OCI-LY3 (cell line): Measurements from ENCODE around the gene GBP7.

ENCODE experiments used
- H2AFZ ChIP-seq: fragments of 200-600, 300-600 bp; shearing (Covaris generic); 2 replicates; pipeline ENCODE4 v1.6.0; 2014; ENCODE audit warnings: antibody characterized with exemption, low read depth, low read length
- H3K27ac ChIP-seq: fragments of 200-600, 300-600 bp; sonication (generic); 2 replicates; pipeline ENCODE4 v1.5.1; 2014; ENCODE audit warnings: mild to moderate bottlenecking, low read length, moderate library complexity, mixed read lengths
- H3K27me3 ChIP-seq: fragments of 200-600, 300-600 bp; sonication (generic); 2 replicates; pipeline ENCODE4 v1.6.1; 2014; ENCODE audit warnings: low read depth, low read length, mixed read lengths
- H3K36me3 ChIP-seq: fragments of 200-600, 300-600 bp; sonication (generic); replicated peaks from 2 replicates; pipeline ENCODE3; 2014; ENCODE audit warnings: low read depth, low read length, mixed read lengths
- H3K4me1 ChIP-seq: fragments of 300-600, 200-600 bp; sonication (generic); 2 replicates; pipeline ENCODE4 v1.6.1; 2014; ENCODE audit warnings: low read length, mixed read lengths
- H3K4me2 ChIP-seq: fragments of 200-600, 300-600 bp; sonication (generic); 2 replicates; pipeline ENCODE4 v1.6.1; 2014; ENCODE audit warnings: low read length, mixed read lengths
- H3K4me3 ChIP-seq: fragments of 300-600, 200-600 bp; sonication (generic); 2 replicates; pipeline ENCODE4 v1.5.1; 2014; ENCODE audit warnings: antibody characterized with exemption, mild to moderate bottlenecking, low read length, moderate library complexity
- H3K79me2 ChIP-seq: fragments of 300-600, 200-600 bp; shearing (Covaris generic); 2 replicates; pipeline ENCODE4 v1.6.1; 2014; ENCODE audit warnings: mild to moderate bottlenecking, low read length, mixed read lengths
- H3K9ac ChIP-seq: fragments of 300-600, 200-600 bp; shearing (Covaris generic); 2 replicates; pipeline ENCODE4 v1.6.0; 2014; ENCODE audit warnings: mild to moderate bottlenecking, low read length, moderate library complexity
- H3K9me3 ChIP-seq: fragments of 200-600, 300-600 bp; shearing (Covaris generic); 2 replicates; pipeline ENCODE4 v1.6.1; 2014; ENCODE audit warnings: low read length, mixed read lengths; ENCODE audit not compliant: insufficient read depth
- H4K20me1 ChIP-seq: fragments of 200-600, 300-600 bp; sonication (generic); 2 replicates; pipeline ENCODE4 v1.6.1; 2016; ENCODE audit warnings: low read length, mixed read lengths; ENCODE audit not compliant: insufficient read depth
- EZH2phosphoT487 ChIP-seq: fragments of 200-600 bp; shearing (Covaris generic); IDR thresholded peaks from 2 replicates; pipeline ENCODE4 v1.6.1; 2018; ENCODE audit warnings: antibody characterized with exemption, mixed run types, low read depth
- TF ChIP-seq, protein P1 (sequence below): fragments of 200-600, 300-600 bp; sonication (generic); IDR thresholded peaks from 2 replicates; pipeline ENCODE4 v1.5.1; 2014; ENCODE audit warnings: antibody characterized with exemption, low read length, low read depth

GBP7 gene

DNA sequence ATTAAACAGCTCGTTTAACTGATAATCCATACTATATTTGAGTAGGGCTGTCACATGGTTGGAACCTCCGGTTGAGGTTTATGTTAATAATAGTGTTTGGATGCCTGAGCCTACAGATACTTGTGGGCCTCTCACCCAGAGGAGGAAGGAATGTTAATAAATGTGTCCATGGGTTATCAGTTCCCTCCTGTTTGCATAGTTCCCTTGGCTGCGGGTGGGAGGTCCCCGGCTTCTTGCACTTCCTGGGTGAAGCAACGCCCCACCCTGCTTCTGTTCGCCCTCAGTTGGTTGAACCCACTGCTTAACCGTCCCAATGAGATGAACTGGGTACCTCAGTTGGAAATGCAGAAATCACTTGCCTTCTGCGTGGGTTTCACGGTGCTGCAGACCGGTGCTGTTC is 87.2 kb downstream of the GBP7 start:
- no peak overlapping the region for H3K9ac ChIP-seq
- H3K27ac ChIP-seq: no peak overlapping the region
- H3K36me3 ChIP-seq: no peaks in the 10 kb centered on the region
- H3K9me3 ChIP-seq: no peaks in the 10 kb centered on the region
- H3K4me2 ChIP-seq: no peak overlapping the region
- H2AFZ ChIP-seq: no peak overlapping the region
- no peaks in the 10 kb centered on the region for H3K79me2 ChIP-seq
- H3K4me1 ChIP-seq: no peaks in the 10 kb centered on the region
- no peak overlapping the region for H3K4me3 ChIP-seq
- H4K20me1 ChIP-seq: no peaks in the 10 kb centered on the region
- no peaks in the 10 kb centered on the region for H3K27me3 ChIP-seq
- TF ChIP-seq EZH2phosphoT487: no peak
- TF ChIP-seq, protein P1, sequence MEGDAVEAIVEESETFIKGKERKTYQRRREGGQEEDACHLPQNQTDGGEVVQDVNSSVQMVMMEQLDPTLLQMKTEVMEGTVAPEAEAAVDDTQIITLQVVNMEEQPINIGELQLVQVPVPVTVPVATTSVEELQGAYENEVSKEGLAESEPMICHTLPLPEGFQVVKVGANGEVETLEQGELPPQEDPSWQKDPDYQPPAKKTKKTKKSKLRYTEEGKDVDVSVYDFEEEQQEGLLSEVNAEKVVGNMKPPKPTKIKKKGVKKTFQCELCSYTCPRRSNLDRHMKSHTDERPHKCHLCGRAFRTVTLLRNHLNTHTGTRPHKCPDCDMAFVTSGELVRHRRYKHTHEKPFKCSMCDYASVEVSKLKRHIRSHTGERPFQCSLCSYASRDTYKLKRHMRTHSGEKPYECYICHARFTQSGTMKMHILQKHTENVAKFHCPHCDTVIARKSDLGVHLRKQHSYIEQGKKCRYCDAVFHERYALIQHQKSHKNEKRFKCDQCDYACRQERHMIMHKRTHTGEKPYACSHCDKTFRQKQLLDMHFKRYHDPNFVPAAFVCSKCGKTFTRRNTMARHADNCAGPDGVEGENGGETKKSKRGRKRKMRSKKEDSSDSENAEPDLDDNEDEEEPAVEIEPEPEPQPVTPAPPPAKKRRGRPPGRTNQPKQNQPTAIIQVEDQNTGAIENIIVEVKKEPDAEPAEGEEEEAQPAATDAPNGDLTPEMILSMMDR: no peak

DNA sequence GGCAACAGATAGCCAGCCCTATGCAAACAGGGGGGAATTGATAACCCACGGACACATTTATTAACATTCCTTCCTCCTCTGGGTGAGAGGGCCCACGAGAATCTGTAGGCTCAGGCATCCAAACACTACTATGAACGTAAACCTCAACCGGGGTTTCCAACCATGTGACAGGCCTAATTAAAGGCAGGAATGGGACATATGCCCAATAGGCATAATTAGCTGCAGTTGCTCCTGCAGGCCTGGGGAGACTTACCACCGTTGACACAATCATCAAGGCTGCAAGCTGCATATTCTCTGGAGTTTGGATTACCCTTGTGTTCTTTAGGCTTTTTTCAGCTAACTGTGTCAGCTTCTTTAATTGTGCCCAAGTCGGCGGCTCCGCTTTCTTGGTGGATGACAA is 88.6 kb downstream of the GBP7 start:
- Histone ChIP-seq H3K4me1 (peaks cover under 1% of the 10 kb centered on the region), H3K9ac (no peak overlapping the region), H3K36me3 (no peaks in the 10 kb centered on the region), H4K20me1 (no peaks in the 10 kb centered on the region), H3K9me3 (no peaks in the 10 kb centered on the region), H3K4me2 (no peak overlapping the region), H2AFZ (no peak overlapping the region), H3K27me3 (no peaks in the 10 kb centered on the region), H3K79me2 (no peaks in the 10 kb centered on the region), H3K27ac (no peak overlapping the region), H3K4me3 (no peak overlapping the region)
- TF ChIP-seq, protein P1: no peak
- TF ChIP-seq EZH2phosphoT487: no peak

DNA sequence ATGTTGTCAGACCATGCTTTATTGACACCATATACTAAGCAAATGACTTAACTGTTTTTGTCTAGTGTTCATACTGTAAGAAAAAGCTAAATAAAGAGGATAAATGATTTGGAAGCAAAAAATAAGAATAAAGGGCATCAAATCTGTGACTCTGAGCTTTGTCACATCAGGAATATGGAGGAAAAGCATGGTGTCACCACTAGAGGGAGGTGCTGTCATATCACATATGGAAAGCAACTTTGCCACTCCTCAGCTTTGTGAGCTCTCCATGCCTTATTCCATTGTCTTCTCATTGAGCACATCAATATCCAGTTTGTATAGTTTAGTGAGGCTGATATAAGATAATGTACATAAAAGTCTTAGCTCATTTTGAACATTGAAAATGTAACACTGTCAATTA is 90.0 kb downstream of the GBP7 start:
- Histone ChIP-seq H3K27ac (no peak overlapping the region), H3K9me3 (no peaks in the 10 kb centered on the region), H3K27me3 (no peaks in the 10 kb centered on the region), H4K20me1 (no peaks in the 10 kb centered on the region), H3K4me1 (peaks cover 15% of the 10 kb centered on the region), H3K4me2 (no peak overlapping the region), H2AFZ (no peak overlapping the region), H3K36me3 (no peaks in the 10 kb centered on the region), H3K9ac (no peak overlapping the region), H3K4me3 (no peak overlapping the region), H3K79me2 (no peaks in the 10 kb centered on the region)
- no peak for TF ChIP-seq EZH2phosphoT487
- TF ChIP-seq, protein P1: peak; percentile 76
